ENCODE measurements around the gene NIT1. TPM values are rescaled to one million over a fixed set of nuclear protein-coding genes. Genes with fewer than 3 reads are reported as not detected.

NIT1 gene
- total RNA-seq, 1 donor from 2014 or later: 14.7 TPM

DNA sequence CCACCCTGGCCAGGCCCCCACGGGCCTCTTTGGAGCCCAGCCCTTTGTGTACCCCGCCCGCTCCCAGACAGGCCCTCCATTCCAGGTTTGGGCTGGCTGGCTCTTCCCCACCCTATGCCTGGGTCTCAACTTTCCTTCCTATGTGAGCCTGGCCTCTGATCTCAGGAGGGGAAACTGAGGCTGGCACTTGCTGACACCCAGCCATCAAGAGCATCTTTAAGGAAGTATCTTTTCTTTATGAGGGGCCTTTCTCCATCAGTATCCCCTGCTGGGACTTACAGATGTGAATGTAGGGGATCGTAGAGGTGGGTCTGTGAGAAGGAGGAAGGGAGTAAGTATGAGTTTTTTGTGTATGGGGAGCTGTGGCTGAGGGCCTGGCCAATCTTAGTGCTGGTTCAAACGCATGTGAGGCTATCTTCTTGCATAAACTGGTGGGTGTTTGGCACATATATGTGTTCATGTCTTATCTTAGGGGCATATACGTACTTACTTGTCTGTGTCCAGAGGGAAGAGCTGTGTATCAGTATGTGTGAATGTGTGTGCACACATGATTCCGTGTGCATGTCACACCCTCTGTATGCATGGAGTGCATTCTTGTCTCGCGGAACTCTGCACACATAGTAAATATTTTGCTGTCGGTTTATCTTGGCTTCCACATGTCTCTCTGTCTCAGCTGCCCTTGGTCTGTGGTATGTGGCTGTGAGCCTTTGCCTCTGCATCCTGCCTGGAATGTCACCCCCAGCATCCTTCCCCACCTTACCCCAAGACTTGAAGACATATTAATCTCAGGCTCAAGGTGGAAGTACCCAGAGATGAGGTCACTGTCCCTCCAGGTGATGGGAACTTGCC is 33.9 kb upstream of the NIT1 start:
- FAIRE-seq (no peak), DNase-seq (ENCODE audit: low spot score in 2 of 2) (no peak)

DNA sequence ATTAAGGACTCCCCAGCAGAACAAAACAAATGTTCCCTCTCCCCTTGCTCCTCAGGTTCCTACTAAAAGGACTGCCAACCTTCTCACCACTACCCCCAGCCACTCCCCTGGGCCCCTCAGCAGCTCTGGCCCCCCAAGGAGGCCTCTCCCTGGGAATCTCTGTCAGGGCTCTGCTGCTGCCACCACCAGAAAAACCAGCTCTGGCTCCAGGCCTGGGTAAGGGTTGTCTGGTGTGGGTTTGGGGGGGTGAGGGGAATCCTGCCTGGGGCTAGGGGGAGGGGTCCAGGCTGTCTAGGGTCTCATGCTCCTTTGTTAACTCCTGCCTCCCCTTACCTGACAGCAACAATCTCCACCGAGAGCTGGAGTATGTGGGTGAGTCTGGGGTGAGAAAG is 33.3 kb upstream of the NIT1 start:
- DNase-seq (ENCODE audit: low spot score in 2 of 2) (no peak), FAIRE-seq (no peak)

DNA sequence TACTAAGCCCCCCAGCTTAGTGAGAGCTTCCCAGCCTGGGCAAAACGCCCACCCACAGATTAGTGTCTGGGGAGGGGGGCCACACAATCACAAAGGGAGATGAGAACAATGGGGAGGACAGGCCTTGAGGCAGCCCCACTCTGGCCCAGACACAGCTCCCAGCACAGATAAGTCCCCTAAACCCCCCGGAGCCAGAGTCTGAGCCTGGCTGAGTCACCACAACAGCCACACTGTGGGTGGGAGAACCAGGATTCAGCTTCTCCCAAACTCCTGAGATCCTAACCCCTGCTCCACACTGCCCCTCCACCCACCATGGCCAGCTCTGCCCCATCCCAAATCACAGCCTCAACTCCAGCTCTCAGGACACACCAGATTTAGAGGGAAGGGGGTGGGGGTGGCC is 32.7 kb upstream of the NIT1 start:
- DNase-seq (ENCODE audit: low spot score in 2 of 2): no peak
- no peak for FAIRE-seq

DNA sequence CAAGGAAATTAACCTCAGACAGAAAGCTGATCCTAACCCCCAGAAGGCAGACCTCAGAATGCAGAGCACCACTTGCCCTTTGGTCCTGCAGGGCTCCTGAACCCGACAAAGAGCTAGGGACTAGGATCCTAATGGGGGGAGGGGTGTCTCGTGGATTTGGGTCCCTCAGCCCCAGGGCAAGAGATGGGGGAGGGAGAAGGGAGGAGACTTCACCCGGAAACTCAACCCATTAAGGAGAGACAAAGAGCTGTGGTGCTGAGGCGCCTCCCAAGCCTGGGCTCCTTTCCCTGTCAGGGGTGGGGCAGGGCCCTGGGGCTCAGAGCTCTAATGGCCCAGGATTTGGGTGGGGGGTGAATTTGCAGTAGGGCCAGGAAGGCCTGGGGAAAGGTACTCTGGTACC is 31.4 kb upstream of the NIT1 start:
- DNase-seq (ENCODE audit: low spot score in 2 of 2) (no peak), FAIRE-seq (no peak)

DNA sequence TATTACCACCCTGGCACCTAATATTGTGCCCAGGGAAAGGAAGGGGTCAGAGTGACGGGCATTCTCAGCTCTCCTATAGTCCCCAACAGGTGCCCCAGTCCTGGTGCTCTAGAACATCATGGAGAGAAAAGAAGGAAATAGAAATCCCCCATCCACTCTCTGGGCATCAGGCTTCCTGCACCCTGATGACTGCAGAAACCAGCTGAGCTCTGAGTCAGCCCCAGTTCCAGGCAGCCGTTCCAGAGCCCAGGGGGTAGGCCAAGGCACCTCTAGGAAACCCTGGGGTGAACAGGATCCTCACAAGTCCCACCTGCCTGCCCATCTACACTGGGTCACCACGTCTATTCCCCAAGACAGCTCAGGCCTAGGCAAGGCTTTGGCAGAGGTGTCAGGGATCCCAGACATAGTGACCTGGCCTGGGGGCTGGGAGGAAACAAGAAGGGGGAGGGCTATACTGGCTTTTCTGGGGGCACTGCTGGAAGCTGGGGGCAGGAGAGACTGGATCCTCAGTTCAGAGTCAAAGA is 29.3 kb upstream of the NIT1 start:
- DNase-seq (ENCODE audit: low spot score in 2 of 2) (no peak), FAIRE-seq (no peak)

DNA sequence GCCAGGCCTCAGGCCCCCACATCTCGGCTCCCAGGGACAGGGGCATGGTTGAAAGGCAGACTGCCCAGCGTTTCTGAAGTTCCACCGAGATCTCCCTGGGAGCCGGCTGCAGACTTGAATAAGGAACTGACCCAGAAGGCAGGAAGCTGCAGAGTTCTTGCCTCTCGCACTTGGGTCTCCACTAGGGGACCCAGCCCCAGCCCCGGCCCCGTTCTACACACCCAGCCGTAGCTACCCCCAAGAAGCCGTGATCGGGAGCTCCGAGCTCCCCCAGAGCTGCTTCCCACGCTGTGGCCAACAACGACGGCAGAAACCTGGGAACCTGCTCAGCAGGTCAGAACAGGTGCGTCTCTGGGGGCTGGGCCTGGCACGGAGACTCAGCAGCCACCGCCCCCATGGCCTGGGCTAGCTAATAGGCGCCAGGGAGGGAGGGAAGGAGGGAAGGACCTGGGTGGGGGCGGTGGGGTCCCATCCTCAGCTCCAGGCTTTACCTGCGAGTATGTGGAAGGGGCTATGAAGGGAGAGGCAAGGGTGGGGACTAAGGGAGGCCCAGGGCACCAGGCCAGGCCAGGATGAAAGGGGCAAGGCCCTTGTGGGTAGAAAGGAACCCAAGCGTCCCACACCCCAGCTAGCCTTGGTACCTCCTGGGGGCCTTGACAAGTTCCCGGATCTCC is 28.5 kb upstream of the NIT1 start, which contains the start of gene NECTIN4:
Gene NECTIN4, minus strand, starts transcription at position 308 of the 674 bp plus-strand sequence. Its CDS starts 262 bp downstream, at position 46.
- FAIRE-seq (no peak), DNase-seq (ENCODE audit: low spot score in 2 of 2) (no peak)

DNA sequence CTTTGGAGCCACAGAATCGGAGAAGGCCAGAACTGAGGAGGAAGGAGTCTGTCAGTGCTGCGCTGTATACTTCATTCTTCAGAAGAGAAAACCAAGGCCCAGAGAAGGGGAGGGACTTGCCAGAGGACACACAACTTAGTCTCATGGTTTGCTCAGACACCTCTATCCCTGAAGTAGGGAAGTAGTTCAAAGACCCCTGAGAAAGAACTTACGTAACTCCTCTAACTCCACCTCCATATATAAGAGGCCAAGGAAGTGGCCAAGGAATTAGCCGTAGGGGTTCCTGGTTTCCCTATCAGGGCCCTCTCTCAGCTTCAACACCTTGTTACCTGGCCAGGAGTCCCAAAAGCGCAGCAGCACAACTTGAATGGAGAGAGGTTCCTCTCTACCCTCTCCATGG is 28.0 kb upstream of the NIT1 start:
- DNase-seq (ENCODE audit: low spot score in 2 of 2) (no peak), FAIRE-seq (no peak)

DNA sequence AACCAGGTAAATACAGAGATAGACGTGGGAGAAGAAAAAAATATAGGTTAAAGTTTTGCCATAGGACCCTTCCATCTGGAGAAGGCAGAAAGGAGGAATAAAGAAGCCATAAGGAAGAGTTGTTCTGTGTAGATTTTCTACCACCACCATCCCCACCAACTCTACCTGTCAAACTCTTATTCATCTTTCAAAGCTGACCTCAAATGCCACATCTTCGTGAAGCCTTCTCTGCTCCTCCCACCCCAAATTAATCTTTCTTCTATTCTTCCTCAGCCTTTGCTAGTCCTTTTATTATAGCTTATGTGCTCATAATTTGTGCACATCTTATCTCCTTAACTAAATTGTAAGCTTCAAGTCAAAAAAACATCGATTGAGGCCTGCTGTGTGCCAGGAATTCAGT is 27.3 kb upstream of the NIT1 start:
- no peak for FAIRE-seq
- DNase-seq (ENCODE audit: low spot score in 2 of 2): no peak

DNA sequence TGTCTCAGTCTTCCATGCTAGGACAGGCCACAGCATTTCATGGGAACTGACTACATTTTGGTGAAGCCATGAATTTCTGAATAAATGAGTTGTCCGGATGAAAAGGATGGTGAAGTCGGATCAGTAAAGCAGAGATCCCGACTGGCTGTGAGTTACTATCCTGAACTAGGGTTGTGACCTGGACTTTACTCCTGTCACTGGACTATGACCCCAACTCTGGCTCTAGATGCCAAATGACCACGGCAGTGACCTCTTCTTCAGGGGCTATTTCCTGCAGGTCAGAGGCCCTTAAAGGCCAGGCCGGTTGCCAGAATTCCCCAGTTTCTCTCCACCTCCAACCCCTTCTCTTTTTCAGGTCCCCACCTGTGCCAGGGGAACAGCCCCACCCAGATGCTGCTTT is 26.8 kb upstream of the NIT1 start:
- DNase-seq (ENCODE audit: low spot score in 2 of 2) (no peak), FAIRE-seq (no peak)

DNA sequence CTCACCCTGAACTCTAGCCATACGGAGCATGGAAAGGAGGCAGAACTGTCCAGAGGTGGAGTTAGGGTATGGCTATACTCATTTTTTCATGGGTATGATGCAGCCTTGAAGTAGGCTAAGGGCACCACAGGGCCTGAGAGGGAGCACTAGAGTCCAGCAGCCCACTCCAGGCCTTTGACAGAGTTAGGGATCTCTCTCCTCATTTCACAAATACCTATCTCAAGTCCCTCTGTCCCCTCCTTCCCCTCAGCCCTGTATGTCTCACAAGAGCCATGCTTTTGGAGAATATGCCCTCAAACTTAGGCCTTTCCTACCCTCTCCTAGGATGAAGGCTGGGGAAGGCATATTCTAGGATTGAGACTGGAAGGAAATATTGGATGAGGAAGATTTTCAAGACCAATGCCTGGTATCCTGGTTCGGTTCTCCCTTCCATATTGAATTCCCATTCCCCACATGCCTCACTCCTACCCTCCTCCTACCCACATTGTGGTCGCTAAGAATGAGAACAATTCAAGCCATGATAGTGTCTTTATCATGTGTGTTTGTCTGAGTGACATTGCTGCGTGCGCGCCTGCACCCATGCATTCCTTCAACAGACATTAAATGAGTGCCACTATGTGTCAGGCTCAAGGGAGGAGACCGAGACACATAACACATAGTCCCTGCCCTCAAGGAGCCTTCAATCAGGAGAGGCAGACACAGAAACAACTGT is 26.0 kb upstream of the NIT1 start:
- no peak for FAIRE-seq
- no peak for DNase-seq (ENCODE audit: low spot score in 2 of 2)

DNA sequence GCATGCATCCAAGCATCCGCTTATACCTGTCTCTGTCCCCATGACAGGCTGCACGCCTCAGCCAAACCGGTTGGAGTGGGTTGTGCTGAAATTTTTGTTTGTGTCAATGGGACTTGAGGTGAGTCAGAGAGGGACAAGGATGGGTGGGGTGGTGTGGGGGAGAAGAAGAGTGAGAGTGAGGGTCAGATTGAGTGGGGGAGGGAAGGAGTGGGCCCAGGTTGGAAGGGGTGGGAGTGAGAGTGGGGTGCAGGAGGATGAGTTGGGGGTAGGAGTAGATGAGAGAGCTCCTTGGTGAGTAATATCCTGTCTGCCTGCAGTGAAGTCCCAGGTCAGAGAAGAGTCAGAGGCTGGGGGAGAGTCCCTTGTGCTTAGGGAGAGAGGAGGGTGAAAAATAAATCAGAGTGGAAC is 25.3 kb upstream of the NIT1 start:
- no peak for FAIRE-seq
- no peak for DNase-seq (ENCODE audit: low spot score in 2 of 2)

DNA sequence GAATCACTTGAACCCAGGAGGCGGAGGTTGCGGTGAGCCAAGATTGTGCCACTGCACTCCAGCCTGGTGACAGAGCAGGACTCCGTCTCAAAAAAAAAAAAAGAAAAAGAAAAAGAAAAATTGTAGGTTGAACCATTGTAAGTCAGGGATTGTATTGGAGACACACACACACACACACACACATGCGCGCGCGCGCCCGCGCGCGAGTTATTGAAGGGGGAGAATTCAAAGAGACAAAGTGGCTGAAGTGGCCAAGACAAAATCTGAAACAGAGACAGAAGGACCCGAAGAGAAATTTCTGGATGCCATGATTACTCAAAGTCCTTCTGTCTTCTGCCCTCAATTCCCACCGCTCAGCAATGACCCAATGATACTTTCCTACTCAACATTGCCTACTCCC is 23.4 kb upstream of the NIT1 start:
- DNase-seq (ENCODE audit: low spot score in 2 of 2): no peak
- no peak for FAIRE-seq

DNA sequence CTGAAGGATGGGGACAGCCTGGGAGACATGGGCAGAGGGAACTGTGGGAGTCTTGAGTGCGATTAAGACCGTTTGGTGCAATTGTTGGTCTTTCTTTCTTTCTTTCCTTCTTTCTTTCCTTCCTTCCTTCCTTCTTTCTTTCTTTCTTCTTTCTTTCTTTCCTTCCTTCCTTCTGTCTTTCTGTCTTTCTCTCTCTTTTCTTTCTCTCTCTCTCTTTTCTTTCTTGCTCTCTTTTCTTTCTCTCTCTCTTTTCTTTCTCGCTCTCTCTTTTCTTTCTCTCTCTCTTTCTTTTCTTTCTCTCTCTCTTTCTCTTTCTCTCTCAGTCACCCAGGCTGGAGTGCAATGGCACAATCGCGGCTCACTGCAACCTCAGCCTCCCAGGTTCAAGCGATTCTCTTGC is 22.7 kb upstream of the NIT1 start:
- DNase-seq (ENCODE audit: low spot score in 2 of 2) (no peak), FAIRE-seq (no peak)

DNA sequence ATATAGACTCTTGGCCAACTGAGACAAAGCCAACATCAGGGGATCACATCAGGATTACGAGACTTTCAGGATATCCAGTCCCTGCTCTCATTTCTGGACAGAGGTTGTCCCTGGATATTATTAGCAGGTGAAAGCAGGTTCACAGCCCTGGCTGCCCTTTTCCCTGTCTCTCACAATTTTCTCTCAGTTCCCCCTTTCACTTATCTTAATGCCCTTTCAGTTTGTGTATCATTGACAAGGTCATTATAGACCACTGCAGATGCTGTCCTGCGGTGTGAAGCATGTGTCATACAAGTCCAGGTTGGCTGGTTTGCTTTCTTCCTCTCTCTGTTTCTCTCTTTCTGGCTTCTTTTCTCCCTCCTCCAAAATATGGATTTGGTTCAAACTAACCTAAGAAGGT is 21.9 kb upstream of the NIT1 start:
- no peak for FAIRE-seq
- no peak for DNase-seq (ENCODE audit: low spot score in 2 of 2)

DNA sequence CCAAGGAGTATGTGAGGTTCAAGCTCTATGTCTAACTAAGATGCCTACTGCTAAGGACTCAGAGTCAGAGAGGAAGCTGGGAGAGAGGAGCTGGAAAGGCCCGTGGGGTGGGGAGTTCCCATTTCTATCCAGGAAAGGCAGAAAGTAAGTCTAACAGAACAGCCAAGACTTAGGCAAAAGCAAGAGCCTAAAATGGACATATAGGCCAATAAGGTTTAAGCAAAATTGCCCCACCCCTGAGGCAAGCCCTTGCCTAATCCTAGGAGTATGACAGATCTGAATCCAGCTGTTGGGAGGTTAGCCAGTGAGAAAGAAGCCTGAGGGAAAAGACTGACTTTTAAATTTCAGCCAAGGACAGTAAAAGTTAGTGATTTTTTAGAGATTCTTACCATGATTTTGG is 21.4 kb upstream of the NIT1 start:
- no peak for DNase-seq (ENCODE audit: low spot score in 2 of 2)
- no peak for FAIRE-seq

DNA sequence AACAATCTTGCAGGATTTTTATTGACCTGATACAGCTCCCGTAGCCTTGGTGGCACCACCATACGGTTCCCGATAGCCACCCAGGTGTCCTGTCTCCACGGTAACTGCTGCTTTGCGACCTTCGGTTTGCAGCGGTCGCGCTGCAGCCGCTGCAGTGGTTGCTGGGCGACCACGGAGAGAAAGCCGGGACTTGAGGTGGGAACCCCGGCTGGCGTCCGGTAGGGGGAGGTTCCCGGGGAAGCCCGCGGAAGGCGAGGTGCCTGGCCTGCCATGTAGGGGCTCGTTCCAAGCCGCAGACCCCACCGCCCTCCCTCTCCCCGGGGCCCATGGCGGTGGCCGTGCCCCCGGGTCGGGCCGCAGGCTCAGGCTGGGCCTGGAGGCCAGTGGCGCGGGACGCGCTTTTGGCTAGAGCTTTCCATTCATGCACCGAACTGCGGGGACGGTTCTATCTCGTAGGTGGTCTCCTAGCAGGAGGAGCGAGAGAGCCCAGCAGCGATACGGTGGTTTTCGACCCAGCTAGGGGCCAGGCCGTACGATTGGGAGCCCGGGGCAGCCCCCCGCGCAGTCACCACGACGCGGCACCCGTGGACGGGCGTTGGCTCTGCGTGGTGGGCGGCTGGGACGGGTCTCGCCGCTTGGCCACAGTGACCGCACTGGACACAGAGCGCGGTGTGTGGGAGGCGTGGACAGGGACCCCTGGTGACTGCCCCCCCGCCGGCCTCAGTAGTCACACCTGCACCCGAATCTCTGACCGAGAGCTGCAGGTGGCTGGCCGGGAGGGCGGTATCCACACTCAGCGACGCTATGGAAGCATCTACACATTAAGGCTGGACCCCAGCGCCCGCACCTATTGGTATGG is 19.5 kb upstream of the NIT1 start, which contains the start of gene KLHDC9:
Gene KLHDC9, plus strand, starts transcription at position 152 of the 859 bp plus-strand sequence. Its CDS starts 175 bp downstream, at position 327.
- FAIRE-seq (no peak), DNase-seq (ENCODE audit: low spot score in 2 of 2) (peak; percentile 76 to 82)

DNA sequence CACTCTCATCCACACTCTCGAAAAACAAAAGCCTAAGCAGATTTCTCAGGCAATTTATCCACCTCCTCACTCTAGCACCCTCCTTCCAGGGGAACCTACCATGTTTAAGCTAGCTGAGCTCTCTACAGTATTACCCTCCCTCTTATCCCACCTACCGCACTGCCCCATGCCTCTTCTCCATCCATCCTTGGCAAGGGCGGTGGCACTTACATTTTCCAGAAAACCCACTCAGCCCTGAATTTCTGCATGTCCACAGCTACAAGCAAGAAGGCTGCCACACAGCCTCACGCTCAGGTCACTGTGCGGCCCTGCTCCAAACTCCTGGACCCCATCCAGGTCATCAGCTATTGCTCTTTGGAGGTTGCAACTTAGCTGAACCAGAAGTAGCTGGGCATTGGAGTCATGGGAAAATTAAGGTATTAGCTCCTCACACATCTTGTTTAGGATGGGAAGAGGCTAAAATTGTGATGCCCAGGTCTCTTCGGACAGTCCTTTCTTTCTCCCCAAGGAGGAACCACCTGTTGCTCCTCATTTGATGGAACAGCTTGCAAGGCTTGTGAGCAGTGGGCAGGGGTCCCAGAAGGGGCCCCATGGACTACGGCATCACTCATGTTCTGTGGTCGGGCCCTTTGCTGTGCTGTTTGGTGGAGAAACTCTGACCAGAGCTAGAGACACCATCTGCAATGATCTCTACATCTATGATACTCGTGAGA is 18.7 kb upstream of the NIT1 start:
- DNase-seq (ENCODE audit: low spot score in 2 of 2) (no peak), FAIRE-seq (no peak)

DNA sequence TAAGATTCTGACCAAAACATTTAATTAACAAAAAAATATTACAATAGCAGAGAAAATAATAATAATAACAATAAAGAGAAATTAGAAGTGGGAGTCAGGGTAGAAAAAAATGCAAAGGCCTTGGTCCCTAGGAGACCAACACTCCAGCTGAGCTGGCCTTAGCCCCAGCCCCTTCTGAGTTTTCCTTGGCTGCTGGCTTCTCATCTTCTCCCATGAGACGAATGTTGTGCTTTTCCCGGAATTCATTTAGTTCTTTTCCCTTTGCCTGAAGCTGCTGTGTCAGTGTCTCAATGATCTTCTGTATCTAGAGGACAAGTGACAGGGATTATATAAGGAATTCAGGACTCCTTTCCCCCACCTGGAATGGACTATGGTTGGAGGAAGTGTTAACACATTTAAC is 17.3 kb upstream of the NIT1 start:
- DNase-seq (ENCODE audit: low spot score in 2 of 2) (no peak), FAIRE-seq (no peak)

DNA sequence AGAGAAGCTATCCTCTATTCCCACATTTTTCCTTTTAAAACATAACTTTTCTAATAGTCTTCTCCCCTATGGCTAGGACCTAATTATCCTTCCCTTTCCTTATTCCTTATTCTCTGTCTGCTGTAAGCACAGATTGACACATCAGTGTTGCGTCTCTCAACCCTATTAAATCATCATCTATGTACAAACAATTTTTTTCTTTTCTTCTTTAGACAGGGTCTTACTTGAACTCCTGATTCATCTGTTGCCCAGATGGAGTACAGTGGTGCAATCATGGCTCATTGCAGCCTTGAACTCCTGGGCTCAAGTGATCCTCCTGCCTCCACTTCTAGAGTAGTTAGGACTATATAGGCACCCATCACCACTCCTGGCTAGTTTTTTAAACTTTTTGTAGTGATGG is 11.5 kb upstream of the NIT1 start:
- FAIRE-seq (no peak), DNase-seq (ENCODE audit: low spot score in 2 of 2) (no peak)

Data from frontal cortex (tissue), 4 donors.